ENCODE results near the gene MEGF6. TPM values are rescaled to one million over a fixed set of nuclear protein-coding genes. Genes with fewer than 3 reads are reported as not detected.

The MEGF6 gene
- total RNA-seq, 6 experiments from 2014 or later = 20.3 to 39.2 (median 23.0) TPM

DNA sequence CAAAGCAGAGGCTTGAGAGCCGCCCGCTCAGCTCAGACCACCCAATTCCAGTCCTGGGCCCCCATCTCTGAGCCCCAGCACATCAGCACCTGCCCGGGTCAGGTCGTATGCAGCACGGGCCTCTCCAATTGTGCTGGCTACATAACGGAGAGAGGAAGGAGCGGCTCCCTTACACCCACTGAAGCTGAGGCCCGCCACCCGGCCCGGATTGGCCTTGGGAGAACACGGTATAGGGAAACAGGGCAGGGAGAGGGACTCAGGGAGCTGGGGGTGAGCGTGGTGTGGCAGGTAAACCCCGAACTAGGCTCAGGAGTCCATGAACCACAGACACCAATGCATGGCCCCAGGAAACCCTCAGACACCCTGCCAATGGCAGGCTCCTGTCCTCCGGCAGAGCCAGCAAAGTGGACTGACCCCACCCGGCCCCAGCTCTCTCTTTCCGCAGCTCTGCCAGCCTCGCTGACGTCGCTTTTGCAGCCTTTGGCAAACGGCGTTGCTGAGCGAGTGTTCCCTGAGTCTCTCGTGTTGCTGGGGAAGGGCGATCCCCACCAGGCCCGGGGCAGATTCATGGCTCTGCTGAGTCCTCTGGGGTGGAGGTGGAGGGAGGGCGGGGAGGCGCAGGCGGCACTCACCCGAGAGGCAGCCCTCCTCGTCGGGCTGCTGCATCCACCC is 16.5 kb downstream of the MEGF6 start:
- Mint-ChIP-seq H3K9me3 (no peaks in the 10 kb centered on the region), H3K4me1 (ENCODE audit: low read depth) (no peaks in the 10 kb centered on the region), H3K27ac (no peak overlapping the region), H3K4me3 (no peak overlapping the region), H3K36me3 (ENCODE audit: low read depth) (no peaks in the 10 kb centered on the region), H3K27me3 (ENCODE audit: insufficient read depth) (peaks cover 3% of the 10 kb centered on the region)
- no peak for DNase-seq
- TF ChIP-seq, protein P1, sequence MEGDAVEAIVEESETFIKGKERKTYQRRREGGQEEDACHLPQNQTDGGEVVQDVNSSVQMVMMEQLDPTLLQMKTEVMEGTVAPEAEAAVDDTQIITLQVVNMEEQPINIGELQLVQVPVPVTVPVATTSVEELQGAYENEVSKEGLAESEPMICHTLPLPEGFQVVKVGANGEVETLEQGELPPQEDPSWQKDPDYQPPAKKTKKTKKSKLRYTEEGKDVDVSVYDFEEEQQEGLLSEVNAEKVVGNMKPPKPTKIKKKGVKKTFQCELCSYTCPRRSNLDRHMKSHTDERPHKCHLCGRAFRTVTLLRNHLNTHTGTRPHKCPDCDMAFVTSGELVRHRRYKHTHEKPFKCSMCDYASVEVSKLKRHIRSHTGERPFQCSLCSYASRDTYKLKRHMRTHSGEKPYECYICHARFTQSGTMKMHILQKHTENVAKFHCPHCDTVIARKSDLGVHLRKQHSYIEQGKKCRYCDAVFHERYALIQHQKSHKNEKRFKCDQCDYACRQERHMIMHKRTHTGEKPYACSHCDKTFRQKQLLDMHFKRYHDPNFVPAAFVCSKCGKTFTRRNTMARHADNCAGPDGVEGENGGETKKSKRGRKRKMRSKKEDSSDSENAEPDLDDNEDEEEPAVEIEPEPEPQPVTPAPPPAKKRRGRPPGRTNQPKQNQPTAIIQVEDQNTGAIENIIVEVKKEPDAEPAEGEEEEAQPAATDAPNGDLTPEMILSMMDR (IDR thresholded peaks at IDR 0.05) = no peak

DNA sequence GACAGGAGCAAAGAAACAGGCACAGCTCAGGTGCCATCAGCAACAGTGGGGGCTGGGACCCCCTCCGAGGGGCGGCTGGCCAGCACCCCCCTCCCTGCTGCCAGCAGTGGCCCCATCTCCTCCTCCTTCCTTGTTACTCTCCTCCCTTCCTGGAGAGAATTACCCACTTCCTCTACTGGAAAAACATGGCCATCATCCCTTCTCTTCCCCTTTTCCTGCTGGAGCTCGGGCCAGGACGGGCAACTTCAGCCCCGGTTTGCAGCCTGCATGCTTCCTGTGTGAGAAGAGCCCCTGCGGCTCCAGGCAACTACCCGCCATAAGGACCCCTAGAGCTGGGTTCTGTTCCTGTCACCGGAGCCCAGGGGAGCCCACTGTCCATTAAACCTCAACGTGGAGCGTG is 17.6 kb downstream of the MEGF6 start:
- H3K27me3 Mint-ChIP-seq (ENCODE audit: insufficient read depth) = peaks cover 6% of the 10 kb centered on the region
- H3K36me3 Mint-ChIP-seq (ENCODE audit: low read depth) = no peaks in the 10 kb centered on the region
- TF ChIP-seq, protein P1 (IDR thresholded peaks at IDR 0.05) = no peak
- no peak for DNase-seq
- H3K9me3 Mint-ChIP-seq = no peaks in the 10 kb centered on the region
- no peak overlapping the region for H3K4me3 Mint-ChIP-seq
- no peak overlapping the region for H3K27ac Mint-ChIP-seq
- H3K4me1 Mint-ChIP-seq (ENCODE audit: low read depth) = no peaks in the 10 kb centered on the region

DNA sequence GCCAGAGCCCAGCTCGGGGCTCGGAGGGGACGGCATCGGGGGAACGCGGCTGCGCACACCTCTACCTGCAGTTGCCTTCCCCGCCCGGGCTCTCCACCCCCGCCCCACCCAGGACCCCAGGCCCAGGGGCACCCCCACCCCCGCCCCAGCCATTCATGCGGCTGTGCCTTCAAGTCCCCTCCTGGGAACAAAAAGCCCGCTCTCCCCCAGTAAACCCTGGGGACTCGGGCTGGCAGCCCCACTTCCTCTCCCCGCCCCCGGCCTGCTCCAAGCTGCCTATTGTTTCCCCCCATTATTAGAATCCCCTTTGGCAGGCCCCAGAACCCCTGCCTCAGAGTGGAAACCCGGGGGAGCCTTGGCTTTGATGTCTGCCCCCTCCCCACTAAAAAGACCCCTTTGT is 18.0 kb downstream of the MEGF6 start:
- Mint-ChIP-seq H3K27ac (no peak overlapping the region), H3K4me1 (ENCODE audit: low read depth) (no peaks in the 10 kb centered on the region), H3K9me3 (no peaks in the 10 kb centered on the region), H3K4me3 (no peak overlapping the region), H3K36me3 (ENCODE audit: low read depth) (no peaks in the 10 kb centered on the region), H3K27me3 (ENCODE audit: insufficient read depth) (peaks cover 6% of the 10 kb centered on the region)
- TF ChIP-seq, protein P1 (IDR thresholded peaks at IDR 0.05) = no peak
- DNase-seq = no peak

DNA sequence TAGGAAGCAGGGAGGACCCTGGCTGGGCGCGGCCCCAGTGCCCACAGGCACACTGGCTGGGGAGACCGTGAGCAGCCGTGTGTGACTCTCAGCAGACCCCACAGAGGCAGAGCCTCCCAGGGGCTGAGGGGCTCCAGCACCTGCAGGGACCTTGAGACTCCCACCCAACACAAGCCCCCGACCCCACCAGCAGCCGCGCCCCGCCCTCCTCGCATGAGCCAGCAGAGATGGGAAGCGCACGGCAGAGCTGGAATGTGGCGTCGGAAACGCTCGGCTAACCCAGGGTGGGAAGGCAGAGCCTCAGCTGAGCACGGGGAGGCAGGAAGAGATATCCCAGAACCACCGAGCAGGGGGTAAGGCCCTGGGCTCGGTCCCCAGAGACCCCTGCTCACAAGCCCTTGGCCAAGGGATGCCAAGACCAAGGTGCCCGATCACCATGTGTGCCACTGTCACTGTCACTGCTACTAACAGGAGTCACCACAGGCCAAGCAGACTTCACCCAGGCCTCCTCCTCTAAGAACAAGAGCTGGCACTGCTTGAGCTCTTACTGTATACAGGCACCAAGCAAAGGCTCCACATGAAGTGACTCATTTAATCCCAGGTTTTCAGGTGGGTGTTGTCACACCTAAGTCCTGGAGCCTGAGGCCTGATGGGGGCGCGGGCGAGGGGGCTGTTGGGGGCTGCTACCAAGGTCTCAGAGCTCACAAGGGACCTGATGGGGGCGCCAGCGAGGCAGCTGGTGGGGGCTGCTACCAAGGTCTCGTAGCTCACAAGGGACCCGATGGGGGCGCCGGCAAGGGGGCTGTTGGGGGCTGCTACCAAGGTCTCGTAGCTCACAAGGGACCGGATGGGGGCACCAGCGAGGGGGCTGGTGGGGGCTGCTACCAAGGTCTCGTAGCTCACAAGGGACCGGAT is 20.1 kb downstream of the MEGF6 start:
- TF ChIP-seq, protein P1 (IDR thresholded peaks at IDR 0.05) = peak; percentile 17; the same call in 1 of the 2 replicates
- Mint-ChIP-seq H3K27ac (no peak overlapping the region), H3K4me1 (ENCODE audit: low read depth) (peaks cover 9% of the 10 kb centered on the region), H3K9me3 (no peaks in the 10 kb centered on the region), H3K36me3 (ENCODE audit: low read depth) (no peaks in the 10 kb centered on the region), H3K27me3 (ENCODE audit: insufficient read depth) (peaks cover 5% of the 10 kb centered on the region), H3K4me3 (no peak overlapping the region)
- no peak for DNase-seq

DNA sequence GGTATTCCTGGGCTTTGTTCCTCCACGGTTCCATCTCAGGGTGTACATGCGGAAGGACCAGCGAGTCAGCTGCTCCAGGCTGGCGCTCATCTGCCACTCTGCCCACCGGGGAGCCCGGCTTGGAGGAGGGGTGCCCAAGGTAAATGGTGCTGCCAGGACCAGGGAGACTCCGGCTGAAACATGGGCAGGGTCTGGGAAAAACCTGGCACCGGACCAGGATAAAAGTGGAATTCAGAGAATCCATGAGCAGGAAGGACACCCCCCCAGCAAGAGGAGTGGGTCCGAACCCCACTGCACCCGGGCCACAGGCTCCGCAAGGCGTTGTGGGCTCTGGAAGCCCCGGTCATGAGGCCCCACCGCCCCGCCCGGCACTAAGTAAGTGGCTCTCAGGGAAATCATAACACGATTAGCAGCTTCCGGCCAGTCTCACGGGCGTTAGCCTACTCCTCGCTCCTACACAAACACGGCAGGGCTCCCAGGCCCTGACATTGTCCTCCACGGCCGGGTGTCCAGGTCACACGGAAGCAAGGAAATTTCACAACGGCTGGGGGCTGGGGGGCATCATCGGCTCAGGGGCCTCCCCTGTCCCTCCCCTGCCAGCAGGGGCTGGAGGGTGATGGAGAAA is 21.1 kb downstream of the MEGF6 start:
- Mint-ChIP-seq H3K36me3 (ENCODE audit: low read depth) (no peaks in the 10 kb centered on the region), H3K27ac (no peak overlapping the region), H3K27me3 (ENCODE audit: insufficient read depth) (peaks cover 5% of the 10 kb centered on the region)

More for the DNA sequence above, 21.1 kb downstream of the MEGF6 start:
- Mint-ChIP-seq H3K9me3 (no peaks in the 10 kb centered on the region), H3K4me1 (ENCODE audit: low read depth) (peaks cover 9% of the 10 kb centered on the region), H3K4me3 (no peak overlapping the region)
- DNase-seq = no peak
- TF ChIP-seq, protein P1 (IDR thresholded peaks at IDR 0.05) = no peak

Data from HFFc6 (cell line).